Esophagus muscularis mucosa (tissue), 4 donors: ENCODE results near the gene ZNF3.

ENCODE experiments used
- EP300 ChIP-seq: sonication (generic); formaldehyde crosslinking; IDR thresholded peaks from one replicate; pipeline ENCODE4 v1.6.1; 2017; ENCODE audit warnings: antibody characterized with exemption
- POLR2A ChIP-seq: fragments of 450-650 bp; IDR thresholded peaks from one replicate; pipeline ENCODE4 v1.6.1; 2017; ENCODE audit warnings: antibody characterized with exemption, moderate library complexity, mild to moderate bottlenecking, low read depth
- POLR2AphosphoS5 ChIP-seq, 2 donors: sonication (generic); formaldehyde crosslinking; IDR thresholded peaks; one replicate each; pipeline ENCODE4 v1.6.1; 2017; ENCODE audit warnings: antibody characterized with exemption in 2 of 2
- TF ChIP-seq, protein P1 (sequence below), 3 experiments: fragments of 200-600 bp in 2 of 3; fragments of 450-650 bp in 1 of 3; sonication (generic) in 2 of 3; IDR thresholded peaks; one replicate each; pipeline ENCODE4 v1.5.1; 2017 to 2019; ENCODE audit warnings: antibody characterized with exemption in 3 of 3, mild to moderate bottlenecking in 2 of 3, moderate library complexity in 1 of 3

DNA sequence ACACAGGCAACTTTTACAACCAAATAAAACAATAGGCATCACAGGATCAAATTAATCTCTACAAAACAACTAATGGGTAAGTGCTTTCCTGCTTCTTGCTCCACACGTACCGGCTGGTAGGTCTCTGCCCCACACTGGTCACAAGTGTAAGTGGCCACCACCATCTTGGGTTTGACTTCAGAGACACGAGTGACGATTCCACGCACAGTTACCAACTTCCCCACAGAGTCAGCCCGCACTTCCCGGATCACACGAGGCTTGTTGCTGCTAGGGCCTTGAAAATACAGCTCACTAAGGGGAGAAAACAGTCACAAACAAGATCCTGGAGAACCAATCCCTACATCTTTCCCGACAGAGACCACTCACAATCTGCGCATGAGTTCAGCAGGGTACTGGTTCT lies 17.4 kb upstream of the ZNF3 start:
- no peak for TF ChIP-seq POLR2AphosphoS5 (IDR thresholded peaks at IDR 0.05)
- no peak for TF ChIP-seq EP300
- TF ChIP-seq, protein P1, sequence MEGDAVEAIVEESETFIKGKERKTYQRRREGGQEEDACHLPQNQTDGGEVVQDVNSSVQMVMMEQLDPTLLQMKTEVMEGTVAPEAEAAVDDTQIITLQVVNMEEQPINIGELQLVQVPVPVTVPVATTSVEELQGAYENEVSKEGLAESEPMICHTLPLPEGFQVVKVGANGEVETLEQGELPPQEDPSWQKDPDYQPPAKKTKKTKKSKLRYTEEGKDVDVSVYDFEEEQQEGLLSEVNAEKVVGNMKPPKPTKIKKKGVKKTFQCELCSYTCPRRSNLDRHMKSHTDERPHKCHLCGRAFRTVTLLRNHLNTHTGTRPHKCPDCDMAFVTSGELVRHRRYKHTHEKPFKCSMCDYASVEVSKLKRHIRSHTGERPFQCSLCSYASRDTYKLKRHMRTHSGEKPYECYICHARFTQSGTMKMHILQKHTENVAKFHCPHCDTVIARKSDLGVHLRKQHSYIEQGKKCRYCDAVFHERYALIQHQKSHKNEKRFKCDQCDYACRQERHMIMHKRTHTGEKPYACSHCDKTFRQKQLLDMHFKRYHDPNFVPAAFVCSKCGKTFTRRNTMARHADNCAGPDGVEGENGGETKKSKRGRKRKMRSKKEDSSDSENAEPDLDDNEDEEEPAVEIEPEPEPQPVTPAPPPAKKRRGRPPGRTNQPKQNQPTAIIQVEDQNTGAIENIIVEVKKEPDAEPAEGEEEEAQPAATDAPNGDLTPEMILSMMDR (IDR thresholded peaks at IDR 0.05) = no peak
- TF ChIP-seq POLR2A = no peak
